Jurkat, Clone E6-1 (cell line): ENCODE measurements around the gene KCP.

Experiments used
- DNase-seq: peaks from one replicate; pipeline ENCODE4 v3.0.0-alpha.2; 2011; ENCODE audit warnings: low read depth, low spot score
- H3K4me3 ChIP-seq: 2 replicates; pipeline ENCODE4 v1.5.1; 2011; ENCODE audit warnings: mild to moderate bottlenecking, low read length, control low read depth, moderate library complexity

Gene KCP

GRCh38 chr7:128892521-128893250, 17.8 kb downstream of the KCP start:
- no peak overlapping the region for H3K4me3 ChIP-seq
- DNase-seq: no peak

- no peak for DNase-seq
- no peak overlapping the region for H3K4me3 ChIP-seq
These were observed 18.6 kb downstream of the KCP start for GRCh38 chr7:128891942-128892269.

- H3K4me3 ChIP-seq: no peak overlapping the region
These were observed 19.2 kb downstream of the KCP start for GRCh38 chr7:128891110-128891941.

GRCh38 chr7:128890306-128891109, 20.0 kb downstream of the KCP start:
- no peak for DNase-seq

More at GRCh38 chr7:128891110-128891941, 19.2 kb downstream of the KCP start:
- DNase-seq: no peak

GRCh38 chr7:128889121-128889520, 21.4 kb downstream of the KCP start:
- no peak overlapping the region for H3K4me3 ChIP-seq
- no peak for DNase-seq

More at GRCh38 chr7:128890306-128891109, 20.0 kb downstream of the KCP start:
- no peak overlapping the region for H3K4me3 ChIP-seq

- DNase-seq: no peak
These were observed 21.8 kb downstream of the KCP start for GRCh38 chr7:128888756-128889095.

GRCh38 chr7:128888039-128888755, 22.3 kb downstream of the KCP start:
- DNase-seq: no peak

More at GRCh38 chr7:128888756-128889095, 21.8 kb downstream of the KCP start:
- H3K4me3 ChIP-seq: no peak overlapping the region

GRCh38 chr7:128887169-128888038, 23.1 kb downstream of the KCP start:
- H3K4me3 ChIP-seq: no peak overlapping the region
- DNase-seq: no peak

More at GRCh38 chr7:128888039-128888755, 22.3 kb downstream of the KCP start:
- no peak overlapping the region for H3K4me3 ChIP-seq

GRCh38 chr7:128886391-128887168, 23.9 kb downstream of the KCP start:
- no peak for DNase-seq
- H3K4me3 ChIP-seq: no peak overlapping the region

- no peak overlapping the region for H3K4me3 ChIP-seq
- no peak for DNase-seq
These were observed 24.9 kb downstream of the KCP start for GRCh38 chr7:128885370-128886187.

GRCh38 chr7:128884561-128885369, 25.7 kb downstream of the KCP start:
- no peak for DNase-seq
- no peak overlapping the region for H3K4me3 ChIP-seq

- H3K4me3 ChIP-seq: peak overlapping the region; percentile 62
- peak; percentile 69 for DNase-seq
These were observed 26.7 kb downstream of the KCP start for GRCh38 chr7:128883622-128884448.

- no peak for DNase-seq
- H3K4me3 ChIP-seq: no peak overlapping the region
These were observed 28.4 kb downstream of the KCP start for GRCh38 chr7:128882134-128882533.

- no peak overlapping the region for H3K4me3 ChIP-seq
- DNase-seq: no peak
These were observed 28.9 kb downstream of the KCP start for GRCh38 chr7:128881458-128882125.
